OCI-LY7 (cell line): ENCODE data around the gene GPR142. TPM values are rescaled to one million over a fixed set of nuclear protein-coding genes. Genes with fewer than 3 reads are reported as not detected.

Experiments used
- BruUV-seq: library from RNA; stranded (reverse); fragments of 400-500 nt; replicated peaks from 2 replicates; lab custom pipeline; 2021; lab: Mats Ljungman, UMichigan
- CTCF ChIA-PET: fragments of 300-600 bp; sonication (Branson Sonifier 250); formaldehyde crosslinking; loops from one replicate; lab custom pipeline; 2022; ENCODE audit warnings: antibody characterized with exemption; ENCODE audit not compliant: unreplicated experiment; lab: Charles Lee
- POLR2A ChIA-PET: fragments of 300-600 bp; sonication (Branson Sonifier 250); formaldehyde crosslinking; loops from one replicate; lab custom pipeline; 2022; ENCODE audit warnings: antibody characterized with exemption; lab: Charles Lee
- DNase-seq: peaks from one replicate; pipeline ENCODE4 v3.0.0-alpha.2; 2015; ENCODE audit warnings: low spot score
- H2AFZ ChIP-seq: fragments of 200-600 bp; sonication (generic), shearing (Covaris generic); 2 replicates; pipeline ENCODE4 v1.6.1; 2014; ENCODE audit warnings: mild to moderate bottlenecking, antibody characterized with exemption, low read length, moderate library complexity
- H3K27ac ChIP-seq: fragments of 200-600 bp; sonication (generic); 2 replicates; pipeline ENCODE4 v1.5.1; 2014; ENCODE audit warnings: mixed run types, low read depth, mild to moderate bottlenecking, moderate library complexity, low read length, inconsistent platforms; ENCODE audit not compliant: poor library complexity, severe bottlenecking
- H3K36me3 ChIP-seq: fragments of 200-600 bp; sonication (generic); 2 replicates; pipeline ENCODE4 v1.6.1; 2014; ENCODE audit warnings: mild to moderate bottlenecking, antibody characterized with exemption, low read length, moderate library complexity, mixed read lengths; ENCODE audit not compliant: insufficient read depth
- H3K4me1 ChIP-seq: fragments of 200-600 bp; sonication (generic); 2 replicates; pipeline ENCODE4 v1.5.1; 2014; ENCODE audit warnings: mild to moderate bottlenecking, low read length; ENCODE audit not compliant: insufficient read depth, poor library complexity, severe bottlenecking
- H3K4me2 ChIP-seq: fragments of 200-600 bp; sonication (generic); 2 replicates; pipeline ENCODE4 v1.6.1; 2014; ENCODE audit warnings: mild to moderate bottlenecking, low read length
- H3K4me3 ChIP-seq: fragments of 200-600 bp; sonication (generic); 2 replicates; pipeline ENCODE4 v1.5.1; 2014; ENCODE audit warnings: mild to moderate bottlenecking, low read depth, low read length; ENCODE audit not compliant: poor library complexity, severe bottlenecking
- H3K79me2 ChIP-seq: fragments of 200-600 bp; sonication (generic); 2 replicates; pipeline ENCODE4 v1.6.1; 2016; ENCODE audit warnings: low read depth, mild to moderate bottlenecking, low read length, moderate library complexity, mixed read lengths; ENCODE audit not compliant: insufficient read depth
- H3K9me2 ChIP-seq: fragments of 200-600 bp; sonication (generic); 2 replicates; pipeline ENCODE4 v1.6.1; 2016; ENCODE audit warnings: mild to moderate bottlenecking, low read length, mixed read lengths; ENCODE audit not compliant: insufficient read depth
- H3K9me3 ChIP-seq: fragments of 200-600 bp; sonication (generic); 2 replicates; pipeline ENCODE4 v1.6.1; 2014; ENCODE audit warnings: mild to moderate bottlenecking, mixed run types, low read length, mixed read lengths
- H4K20me1 ChIP-seq: fragments of 200-600 bp; sonication (generic); 2 replicates; pipeline ENCODE4 v1.6.1; 2014; ENCODE audit warnings: mild to moderate bottlenecking, antibody characterized with exemption, low read length, moderate library complexity, mixed read lengths; ENCODE audit not compliant: insufficient read depth
- CTCF ChIP-seq: fragments of 200-600 bp; sonication (generic); conservative IDR thresholded peaks from 2 replicates; pipeline ENCODE4 v1.5.1; 2014; ENCODE audit warnings: mild to moderate bottlenecking, antibody characterized with exemption, low read length, moderate library complexity, mixed read lengths
- EZH2phosphoT487 ChIP-seq: fragments of 200-600 bp; sonication (generic); IDR thresholded peaks from 2 replicates; pipeline ENCODE4 v1.6.1; 2018; ENCODE audit warnings: low read depth, borderline replicate concordance, mild to moderate bottlenecking, mixed run types, antibody characterized with exemption, low read length, moderate library complexity, mixed read lengths
- intact Hi-C: fragments of 100-400 bp; cut with micrococcal nuclease; formaldehyde crosslinking; loops from one replicate; pipeline ENCODE4 v1.10.0; 2022; ENCODE audit not compliant: unreplicated experiment
- total RNA-seq, 2 experiments: library from RNA; depleted of rRNA in 1 of 2; stranded (reverse); fragments of >200 nt in 1 of 2; shearing (Covaris generic) in 1 of 2; gene quantifications; 2 replicates each; pipeline ENCODE4 v1.2.3, GENCODE V29; 2014 to 2022

The GPR142 gene
- total RNA-seq, 2 experiments from 2014 or later, result not detected

DNA sequence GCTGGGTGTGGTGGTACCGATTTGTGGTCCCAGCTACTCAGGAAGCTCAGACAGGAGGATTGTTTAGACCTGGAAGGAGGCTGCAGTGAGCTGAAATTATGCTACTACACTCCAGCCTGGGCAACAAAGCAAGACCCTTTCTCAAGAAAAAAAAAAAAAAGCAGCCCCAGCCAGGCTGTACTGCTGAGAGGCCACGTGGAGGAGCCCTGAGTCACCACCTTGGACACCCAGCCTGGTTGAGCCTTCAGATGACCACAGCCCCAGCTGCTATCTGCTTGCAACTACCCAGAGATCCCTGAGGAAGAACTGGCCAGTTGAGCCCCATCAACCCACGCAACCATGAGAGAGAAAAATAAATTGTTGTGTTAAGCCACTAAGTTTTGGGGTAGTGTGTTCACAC is 41.0 kb downstream of the GPR142 start:
- no peaks in the 10 kb centered on the region for H3K9me2 ChIP-seq
- intact Hi-C loops, result no loop called here
- H3K4me1 ChIP-seq, result peaks cover 13% of the 10 kb centered on the region
- no peak overlapping the region for H2AFZ ChIP-seq
- DNase-seq, result peak; percentile 19
- H3K79me2 ChIP-seq, result no peaks in the 10 kb centered on the region
- no peaks in the 10 kb centered on the region for H3K9me3 ChIP-seq
- H3K36me3 ChIP-seq, result no peaks in the 10 kb centered on the region
- peak; percentile 40 for TF ChIP-seq CTCF
- TF ChIP-seq EZH2phosphoT487, result no peak
- ChIA-PET POLR2A (interaction anchor here (0.8 to 2.2 kb wide), 2 partner anchors 46 to 109 kb away, joined by 3 to 4 read pairs; no protein-coding TSS in a partner anchor), CTCF (no interaction called here)
- H3K27ac ChIP-seq, result no peak overlapping the region
- H4K20me1 ChIP-seq, result no peaks in the 10 kb centered on the region
- no peak overlapping the region for H3K4me2 ChIP-seq
- BruUV-seq, result no TSS peak
- H3K4me3 ChIP-seq, result no peak overlapping the region

DNA sequence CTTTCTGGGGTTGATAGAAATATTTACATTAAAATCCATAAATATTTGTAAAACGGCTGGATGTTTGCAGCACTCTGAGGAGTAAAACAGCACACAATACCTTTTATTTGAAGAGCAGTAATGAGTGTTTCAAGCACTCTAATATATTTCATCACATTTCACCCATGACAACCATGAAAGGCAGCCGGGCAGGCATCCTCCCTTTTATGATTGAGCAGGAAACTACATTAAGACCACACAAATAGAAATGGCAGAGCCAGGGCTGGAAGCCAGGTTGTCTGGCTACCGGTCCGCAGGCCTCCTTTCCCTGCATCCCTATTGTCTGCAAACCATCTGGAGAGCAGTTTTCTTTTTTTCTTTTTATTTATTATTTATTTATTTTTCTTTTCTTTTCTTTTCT is 41.5 kb downstream of the GPR142 start:
- no peak for DNase-seq
- CTCF ChIA-PET, result no interaction called here
- Histone ChIP-seq H3K4me3 (no peak overlapping the region), H3K9me3 (no peaks in the 10 kb centered on the region), H3K27ac (no peak overlapping the region), H3K79me2 (no peaks in the 10 kb centered on the region), H4K20me1 (no peaks in the 10 kb centered on the region), H3K4me2 (no peak overlapping the region), H3K36me3 (no peaks in the 10 kb centered on the region), H3K9me2 (no peaks in the 10 kb centered on the region), H2AFZ (no peak overlapping the region), H3K4me1 (peaks cover 18% of the 10 kb centered on the region)
- no peak for TF ChIP-seq EZH2phosphoT487
- TF ChIP-seq CTCF, result no peak
- BruUV-seq, result no TSS peak
- POLR2A ChIA-PET, result interaction anchor here (0.8 to 1.3 kb wide), 2 partner anchors 46 to 110 kb away, joined by 3 read pairs; no protein-coding TSS in a partner anchor
- intact Hi-C loops, result no loop called here

DNA sequence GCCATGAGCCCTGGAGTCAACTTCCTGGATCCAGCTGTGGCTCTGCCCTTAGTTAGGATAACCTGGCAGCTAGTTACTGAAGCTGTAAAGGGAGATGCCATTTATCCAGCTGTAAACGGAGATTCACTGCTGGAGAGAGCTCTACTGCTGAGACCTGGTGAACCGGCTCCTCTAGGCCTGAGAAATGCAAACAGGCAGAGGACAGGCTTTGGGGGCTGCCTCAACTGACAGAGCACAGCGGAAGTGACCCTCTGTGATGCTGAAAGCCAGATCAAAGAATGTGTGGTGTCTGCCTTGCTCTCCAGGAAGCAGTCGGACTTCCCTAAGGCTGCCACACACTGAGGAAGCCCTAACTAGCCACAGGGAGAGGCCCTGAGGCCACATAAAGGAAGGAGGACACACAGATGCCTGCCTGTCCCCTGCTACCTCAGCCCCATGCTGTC is 42.7 kb downstream of the GPR142 start:
- Histone ChIP-seq H3K9me3 (no peaks in the 10 kb centered on the region), H2AFZ (peak overlapping the region; percentile 92), H3K4me2 (peak overlapping the region; percentile 38), H3K4me3 (no peak overlapping the region), H3K36me3 (no peaks in the 10 kb centered on the region), H3K79me2 (no peaks in the 10 kb centered on the region), H3K9me2 (no peaks in the 10 kb centered on the region), H4K20me1 (no peaks in the 10 kb centered on the region), H3K27ac (peak overlapping the region; percentile 24), H3K4me1 (peaks cover 30% of the 10 kb centered on the region)
- ChIA-PET CTCF (no interaction called here), POLR2A (interaction anchor here (0.9 to 1.3 kb wide), 2 partner anchors 20 to 45 kb away, joined by 3 read pairs; no protein-coding TSS in a partner anchor)
- TF ChIP-seq CTCF, result no peak
- TF ChIP-seq EZH2phosphoT487, result no peak
- intact Hi-C loops, result loop anchor here (2.0 kb wide), 1 partner anchor 45 kb away; no protein-coding TSS in a partner anchor
- no TSS peak for BruUV-seq
- DNase-seq, result peak; percentile 76
